Testis (tissue), 3 donors: ENCODE measurements around the gene CLSTN1. TPM values are rescaled to one million over a fixed set of nuclear protein-coding genes. Genes with fewer than 3 reads are reported as not detected.

Experiments used
- DNase-seq: peaks from one replicate; pipeline ENCODE4 v3.0.0-alpha.2; 2019
- H3K27ac ChIP-seq, 2 donors: fragments of 200-600 bp; sonication (generic); one replicate each; pipeline ENCODE4 v1.5.1; 2019
- H3K27me3 ChIP-seq: fragments of 200-600 bp; sonication (generic); one replicate; pipeline ENCODE4 v1.5.1; 2019
- H3K36me3 ChIP-seq: fragments of 200-600 bp; sonication (generic); one replicate; pipeline ENCODE4 v1.5.1; 2017; ENCODE audit warnings: low read depth; ENCODE audit errors: missing control alignments
- H3K4me1 ChIP-seq: fragments of 200-600 bp; sonication (generic); one replicate; pipeline ENCODE4 v1.5.1; 2019
- H3K4me3 ChIP-seq, 2 donors: fragments of 200-600 bp; sonication (generic); one replicate each; pipeline ENCODE4 v1.5.1; 2017 to 2019
- H3K9me3 ChIP-seq: fragments of 200-600 bp; sonication (generic); one replicate; pipeline ENCODE4 v1.5.1; 2017
- CTCF ChIP-seq, 3 experiments: fragments of 450-650 bp in 2 of 3; fragments of 200-600 bp in 1 of 3; sonication (generic) in 1 of 3; IDR thresholded peaks; one replicate each; pipeline ENCODE4 v1.5.1; 2016 to 2019; ENCODE audit warnings: antibody characterized with exemption in 3 of 3, mild to moderate bottlenecking in 2 of 3, moderate library complexity in 1 of 3
- POLR2A ChIP-seq: fragments of 450-650 bp; IDR thresholded peaks from one replicate; pipeline ENCODE4 v1.6.1; 2017; ENCODE audit warnings: antibody characterized with exemption, mild to moderate bottlenecking, moderate library complexity
- WGBS, 2 donors: methylation state at CpG; one replicate each; pipeline ENCODE4 v1.1.5; 2018; 5-methylcytosine and 5-hydroxymethylcytosine counted together
- intact Hi-C: fragments of 100-400 bp; cut with DNase I; formaldehyde crosslinking; loops from one replicate; pipeline ENCODE4 v1.15.1; 2023; ENCODE audit warnings: low total_unique reads
- polyA plus RNA-seq: library from polyadenylated mRNA; stranded (reverse); fragments of 350-450 nt; fragmentation: Illumina TruSeq; extraction: RNeasy Lipid Tissue Mini Kit (QIAGEN cat#74804); gene quantifications from one replicate; pipeline ENCODE4 v1.2.3, GENCODE V29; 2014; ENCODE audit warnings: low read depth, low replicate concordance; ENCODE audit not compliant: insufficient read depth
- total RNA-seq, 2 donors: library from RNA; depleted of rRNA; stranded (reverse); fragments of >200 nt; gene quantifications; one replicate each; pipeline ENCODE4 v1.2.3, GENCODE V29; 2016

CLSTN1 gene
- total and polyA plus RNA-seq, 3 donors from 2014 or later = 52.6 to 70.2 (median 60.4) TPM

GRCh38 chr1:9842073-9842711 lies 18.4 kb upstream of the CLSTN1 start:
- H3K27ac ChIP-seq = no peak overlapping the region
- TF ChIP-seq CTCF (IDR thresholded peaks at IDR 0.05) (no peak), POLR2A (no peak)

GRCh38 chr1:9841460-9841859 lies 17.7 kb upstream of the CLSTN1 start:
- no peaks in the 10 kb centered on the region for H3K4me1 ChIP-seq
- no peaks in the 10 kb centered on the region for H3K36me3 ChIP-seq
- 97 to 100% methylated on average over 2 of the region's 2 CpGs for WGBS, 2 donors
- no peaks in the 10 kb centered on the region for H3K27me3 ChIP-seq
- TF ChIP-seq POLR2A (no peak), CTCF (IDR thresholded peaks at IDR 0.05) (no peak)
- intact Hi-C loops = no loop called here
- H3K4me3 ChIP-seq = no peak overlapping the region
- DNase-seq = no peak
- H3K9me3 ChIP-seq = no peaks in the 10 kb centered on the region
- H3K27ac ChIP-seq = no peak overlapping the region

More at GRCh38 chr1:9842073-9842711, 18.4 kb upstream of the CLSTN1 start:
- Histone ChIP-seq H3K9me3 (no peaks in the 10 kb centered on the region), H3K4me1 (no peaks in the 10 kb centered on the region), H3K36me3 (no peaks in the 10 kb centered on the region), H3K27me3 (no peaks in the 10 kb centered on the region), H3K4me3 (no peak overlapping the region)
- WGBS, 2 donors = 62 to 69% methylated on average over 4 to 9 of the region's 9 CpGs
- intact Hi-C loops = no loop called here
- no peak for DNase-seq

GRCh38 chr1:9840176-9840575 lies 16.4 kb upstream of the CLSTN1 start:
- TF ChIP-seq POLR2A = no peak
- TF ChIP-seq CTCF (IDR thresholded peaks at IDR 0.05) = no peak
- H3K9me3 ChIP-seq = no peaks in the 10 kb centered on the region
- peaks cover 8% of the 10 kb centered on the region for H3K4me1 ChIP-seq
- no peak overlapping the region for H3K27ac ChIP-seq
- H3K4me3 ChIP-seq = no peak overlapping the region
- intact Hi-C loops = no loop called here
- WGBS, 2 donors = 59 to 92% methylated on average over 3 of the region's 3 CpGs
- no peak for DNase-seq
- no peaks in the 10 kb centered on the region for H3K36me3 ChIP-seq
- H3K27me3 ChIP-seq = no peaks in the 10 kb centered on the region

GRCh38 chr1:9838946-9839345 lies 15.2 kb upstream of the CLSTN1 start:
- TF ChIP-seq CTCF (IDR thresholded peaks at IDR 0.05) (no peak), POLR2A (no peak)
- intact Hi-C loops = no loop called here
- Histone ChIP-seq H3K4me1 (peaks cover 8% of the 10 kb centered on the region), H3K4me3 (no peak overlapping the region), H3K36me3 (no peaks in the 10 kb centered on the region), H3K9me3 (no peaks in the 10 kb centered on the region), H3K27me3 (no peaks in the 10 kb centered on the region), H3K27ac (no peak overlapping the region)
- DNase-seq = no peak
- WGBS, 2 donors = 86 to 91% methylated on average over 10 of the region's 10 CpGs

GRCh38 chr1:9836632-9836960 lies 12.8 kb upstream of the CLSTN1 start:
- H3K4me3 ChIP-seq = no peak overlapping the region
- intact Hi-C loops = no loop called here
- H3K27me3 ChIP-seq = no peaks in the 10 kb centered on the region
- no peaks in the 10 kb centered on the region for H3K9me3 ChIP-seq
- no peak for DNase-seq
- no peak overlapping the region for H3K27ac ChIP-seq
- 72 to 93% methylated on average over 5 of the region's 5 CpGs for whole genome bisulfite sequencing, 2 donors
- H3K36me3 ChIP-seq = no peaks in the 10 kb centered on the region
- TF ChIP-seq CTCF (IDR thresholded peaks at IDR 0.05) = no peak
- peaks cover 8% of the 10 kb centered on the region for H3K4me1 ChIP-seq
